Thyroid gland (tissue), 4 donors: ENCODE measurements around the gene PXDN. TPM values are rescaled to one million over a fixed set of nuclear protein-coding genes. Genes with fewer than 3 reads are reported as not detected.

Experiments used
- DNase-seq, 2 donors: peaks; one replicate each; pipeline ENCODE4 v3.0.0-alpha.2; 2019
- H3K27ac ChIP-seq, 3 donors: fragments of 200-600 bp; sonication (generic); 1 replicate in 2 of 3; 2 replicates in 1 of 3; pipeline ENCODE4 v1.5.1; 2016 to 2019; ENCODE audit warnings: mild to moderate bottlenecking in 1 of 3, moderate library complexity in 1 of 3
- H3K27me3 ChIP-seq: fragments of 200-600 bp; sonication (generic); one replicate; pipeline ENCODE4 v1.5.1; 2019
- H3K36me3 ChIP-seq, 2 donors: fragments of 200-600 bp; sonication (generic); one replicate each; pipeline ENCODE4 v1.5.1; 2016 to 2019
- H3K4me1 ChIP-seq, 2 donors: fragments of 200-600 bp; sonication (generic); one replicate each; pipeline ENCODE4 v1.5.1; 2017 to 2019
- H3K4me3 ChIP-seq, 3 donors: fragments of 200-600 bp; sonication (generic); replicated peaks in 1 of 3; 1 replicate in 2 of 3; 2 replicates in 1 of 3; pipeline ENCODE4 v1.5.1; 2016; ENCODE audit warnings: mild to moderate bottlenecking in 1 of 3
- H3K9me3 ChIP-seq: fragments of 200-600 bp; sonication (generic); one replicate; pipeline ENCODE4 v1.5.1; 2017
- CTCF ChIP-seq, 6 experiments: fragments of 200-600 bp in 3 of 6; fragments of 450-650 bp in 3 of 6; sonication (generic) in 3 of 6; IDR thresholded peaks; one replicate each; pipeline ENCODE4 v1.5.1; 2016 to 2019; ENCODE audit warnings: antibody characterized with exemption in 6 of 6, mild to moderate bottlenecking in 2 of 6, inconsistent platforms in 1 of 6, moderate library complexity in 1 of 6
- POLR2A ChIP-seq, 2 donors: fragments of 450-650 bp; IDR thresholded peaks; one replicate each; pipeline ENCODE4 v1.6.1; 2017; ENCODE audit warnings: antibody characterized with exemption in 2 of 2, mild to moderate bottlenecking in 2 of 2, moderate library complexity in 1 of 2
- WGBS, 2 donors: methylation state at CpG; one replicate each; pipeline ENCODE4 v1.1.5; 2017; 5-methylcytosine and 5-hydroxymethylcytosine counted together
- intact Hi-C: fragments of 100-400 bp; cut with DNase I; formaldehyde crosslinking; loops from one replicate; pipeline ENCODE4 v1.15.1; 2023
- total RNA-seq, 4 donors: library from RNA; depleted of rRNA; stranded (reverse); fragments of >200 nt; gene quantifications; one replicate each; pipeline ENCODE4 v1.2.3, GENCODE V29; 2016

PXDN gene
- total RNA-seq, 4 donors from 2014 or later: 6.9 to 17.3 (median 13.6) TPM

GRCh38 chr2:1693723-1694122 lies 50.6 kb downstream of the PXDN start:
- Histone ChIP-seq H3K4me1 (peaks cover 9 to 18% of the 10 kb centered on the region in 2 donors), H3K27me3 (no peaks in the 10 kb centered on the region), H3K4me3 (no peak overlapping the region), H3K36me3 (no peaks in the 10 kb centered on the region), H3K27ac (no peak overlapping the region), H3K9me3 (no peaks in the 10 kb centered on the region)
- DNase-seq: no peak
- WGBS, 2 donors: 88% methylated on average over 9 of the region's 9 CpGs
- intact Hi-C loops: no loop called here
- TF ChIP-seq CTCF (IDR thresholded peaks at IDR 0.05) (no peak), POLR2A (IDR thresholded peaks at IDR 0.05) (no peak)

GRCh38 chr2:1692342-1692741 lies 52.0 kb downstream of the PXDN start:
- H3K9me3 ChIP-seq: no peaks in the 10 kb centered on the region
- no peaks in the 10 kb centered on the region for H3K27me3 ChIP-seq
- TF ChIP-seq CTCF (IDR thresholded peaks at IDR 0.05): no peak
- TF ChIP-seq POLR2A (IDR thresholded peaks at IDR 0.05): no peak
- WGBS, 2 donors: 89 to 90% methylated on average over 5 of the region's 11 CpGs
- peaks cover 0 to 8% of the 10 kb centered on the region in 2 donors for H3K4me1 ChIP-seq
- DNase-seq: no peak
- no peak overlapping the region for H3K4me3 ChIP-seq
- no peaks in the 10 kb centered on the region for H3K36me3 ChIP-seq
- intact Hi-C loops: no loop called here
- no peak overlapping the region for H3K27ac ChIP-seq

GRCh38 chr2:1691366-1691765 lies 52.9 kb downstream of the PXDN start:
- no peak overlapping the region for H3K4me3 ChIP-seq
- intact Hi-C loops: no loop called here
- no peak overlapping the region for H3K27ac ChIP-seq
- TF ChIP-seq CTCF (IDR thresholded peaks at IDR 0.05) (no peak), POLR2A (IDR thresholded peaks at IDR 0.05) (no peak)
- H3K27me3 ChIP-seq: no peaks in the 10 kb centered on the region
- H3K36me3 ChIP-seq: no peaks in the 10 kb centered on the region
- no peaks in the 10 kb centered on the region for H3K4me1 ChIP-seq
- DNase-seq: no peak
- 86 to 88% methylated on average over 9 of the region's 9 CpGs for WGBS, 2 donors
- no peaks in the 10 kb centered on the region for H3K9me3 ChIP-seq

- H3K27me3 ChIP-seq: no peaks in the 10 kb centered on the region
- no peak for DNase-seq
- H3K4me3 ChIP-seq: no peak overlapping the region
- no peak overlapping the region for H3K27ac ChIP-seq
- H3K9me3 ChIP-seq: no peaks in the 10 kb centered on the region
- H3K4me1 ChIP-seq: no peaks in the 10 kb centered on the region
- TF ChIP-seq CTCF (IDR thresholded peaks at IDR 0.05): no peak
- TF ChIP-seq POLR2A (IDR thresholded peaks at IDR 0.05): no peak
- 69 to 73% methylated on average over 10 of the region's 10 CpGs for WGBS, 2 donors
- intact Hi-C loops: no loop called here
- no peaks in the 10 kb centered on the region for H3K36me3 ChIP-seq
Measured at GRCh38 chr2:1690056-1690775, 54.1 kb downstream of the PXDN start.

- no peak for TF ChIP-seq POLR2A (IDR thresholded peaks at IDR 0.05)
- no peak for TF ChIP-seq CTCF (IDR thresholded peaks at IDR 0.05)
- H3K4me3 ChIP-seq: no peak overlapping the region
- intact Hi-C loops: no loop called here
- H3K27ac ChIP-seq: no peak overlapping the region
- H3K4me1 ChIP-seq: no peaks in the 10 kb centered on the region
- WGBS, 2 donors: 95 to 97% methylated on average over 10 of the region's 10 CpGs
- no peak for DNase-seq
- H3K27me3 ChIP-seq: no peaks in the 10 kb centered on the region
- H3K36me3 ChIP-seq: no peaks in the 10 kb centered on the region
- no peaks in the 10 kb centered on the region for H3K9me3 ChIP-seq
Measured at GRCh38 chr2:1688859-1689258, 55.5 kb downstream of the PXDN start.
